GM12878 (cell line): ENCODE results near the gene GLTP. TPM values are rescaled to one million over a fixed set of nuclear protein-coding genes. Genes with fewer than 3 reads are reported as not detected.
A peak's percentile ranks its signal among the peaks of the same experiment; 100 is the strongest.

ENCODE experiments used
- ATF7 ChIP-seq: fragments of 450-650 bp; IDR thresholded peaks from 2 replicates; pipeline ENCODE4 v1.6.1; 2016; ENCODE audit warnings: low read depth, mild to moderate bottlenecking
- BMI1 ChIP-seq: fragments of 450-650 bp; IDR thresholded peaks from 2 replicates; pipeline ENCODE4 v1.6.1; 2016; ENCODE audit warnings: mild to moderate bottlenecking, moderate library complexity, borderline replicate concordance
- CBFB ChIP-seq: IDR thresholded peaks from 2 replicates; pipeline ENCODE4 v1.6.1; 2016; ENCODE audit warnings: antibody characterized with exemption, low read depth
- CBX3 ChIP-seq: fragments of 200-600 bp; sonication (generic); IDR thresholded peaks from 2 replicates; pipeline ENCODE4 v1.6.1; 2016; ENCODE audit warnings: low read depth, borderline replicate concordance
- E4F1 ChIP-seq: fragments of 450-650 bp; IDR thresholded peaks from 2 replicates; pipeline ENCODE4 v1.6.1; 2018; ENCODE audit warnings: borderline replicate concordance, mild to moderate bottlenecking; ENCODE audit not compliant: partially characterized antibody
- GATAD2B ChIP-seq: fragments of 450-650 bp; conservative IDR thresholded peaks from 2 replicates; pipeline ENCODE4 v1.6.1; 2017; ENCODE audit warnings: low read depth, mild to moderate bottlenecking, moderate library complexity
- JUNB ChIP-seq: IDR thresholded peaks from 2 replicates; pipeline ENCODE4 v1.6.1; 2016; ENCODE audit warnings: antibody characterized with exemption, mild to moderate bottlenecking
- JUND ChIP-seq: IDR thresholded peaks from 2 replicates; pipeline ENCODE4 v1.6.1; 2012; ENCODE audit warnings: low read depth, mild to moderate bottlenecking, low read length, improper control_type of control experiment, moderate library complexity
- KAT2A ChIP-seq: conservative IDR thresholded peaks from 2 replicates; pipeline ENCODE4 v1.6.1; 2011; ENCODE audit warnings: low read depth, low read length; ENCODE audit not compliant: control insufficient read depth
- NFYB ChIP-seq: IDR thresholded peaks from 2 replicates; pipeline ENCODE4 v1.6.1; 2011; ENCODE audit warnings: low read depth, mild to moderate bottlenecking, low read length, improper control_type of control experiment, moderate library complexity; ENCODE audit not compliant: insufficient read depth
- NR2F1 ChIP-seq: fragments of 450-650 bp; conservative IDR thresholded peaks from 2 replicates; pipeline ENCODE4 v1.6.1; 2017; ENCODE audit warnings: mild to moderate bottlenecking
- NRF1 ChIP-seq: conservative IDR thresholded peaks from 2 replicates; pipeline ENCODE4 v1.6.1; 2011; ENCODE audit warnings: mild to moderate bottlenecking, low read depth, low read length, improper control_type of control experiment
- POU2F2 ChIP-seq: IDR thresholded peaks from 3 replicates; pipeline ENCODE4 v1.6.1; 2011; ENCODE audit warnings: low read depth, mild to moderate bottlenecking, low read length, borderline replicate concordance
- RB1 ChIP-seq: fragments of 450-650 bp; formaldehyde crosslinking; IDR thresholded peaks from 2 replicates; pipeline ENCODE4 v1.6.1; 2017; ENCODE audit warnings: mild to moderate bottlenecking, borderline replicate concordance
- SP1 ChIP-seq: IDR thresholded peaks from one replicate; pipeline ENCODE4 v1.6.1; 2011; ENCODE audit warnings: low read depth, low read length
- ZNF207 ChIP-seq: fragments of 450-650 bp; IDR thresholded peaks from 2 replicates; pipeline ENCODE4 v1.6.1; 2014; ENCODE audit warnings: antibody characterized with exemption, mild to moderate bottlenecking, borderline replicate concordance
- ZNF592 ChIP-seq: fragments of 450-650 bp; IDR thresholded peaks from 2 replicates; pipeline ENCODE4 v1.6.1; 2017; ENCODE audit warnings: mild to moderate bottlenecking, moderate library complexity
- polyA plus RNA-seq, 11 experiments: library from polyadenylated mRNA; depleted of rRNA in 4 of 11; unstranded in 6 of 11; stranded (reverse) in 5 of 11; fragments of >200 nt; fragmentation: Nextera tagmentation in 4 of 11; fragmentation: Illumina TruSeq in 1 of 11; extraction: Ambion mirVana in 4 of 11; extraction: Trizol in 1 of 11; gene quantifications; 1 replicate in 1 of 11; 2 replicates in 10 of 11; pipeline versions ENCODE4 v1.2.1 to v1.2.3, GENCODE V29; 2011 to 2016; ENCODE audit warnings: inconsistent platforms in 2 of 11, missing spikeins in 2 of 11, low read depth in 1 of 11
- total RNA-seq, 4 experiments: library from RNA; depleted of rRNA in 3 of 4; stranded (reverse); fragments of >200 nt in 3 of 4; fragmentation: Illumina TruSeq in 1 of 4; extraction: Trizol in 1 of 4; gene quantifications; 2 replicates each; pipeline versions ENCODE4 v1.2.1 to v1.2.3, GENCODE V29; 2013 to 2021
- TF ChIP-seq, protein P1 (sequence below): IDR thresholded peaks from 2 replicates; pipeline ENCODE4 v1.6.1; 2011; ENCODE audit warnings: mild to moderate bottlenecking, low read depth, low read length, moderate library complexity; ENCODE audit not compliant: insufficient replicate concordance

The GLTP gene
- total and polyA plus RNA-seq, 10 of the 15 experiments (the other 5 are each of a cell fraction or from before 2014, with no cell fraction given) = 16.8 to 44.0 (median 25.3) TPM

GRCh38 chr12:109899783-109900751 is 19.7 kb upstream of the GLTP start, which contains the start of gene TCHP (continued):
- TF ChIP-seq E4F1 (no peak), JUND (no peak), NR2F1 (0 out of 2 replicates have a peak, but pooled peaks have one; percentile 29), BMI1 (no peak), CBX3 (no peak), POU2F2 (no peak; the same call in 2 of the 3 replicates), NRF1 (no peak), ATF7 (peak; percentile 30; the same call in 1 of the 2 replicates), ZNF207 (peak; percentile 65; the same call in 1 of the 2 replicates), ZNF592 (no peak), JUNB (no peak), KAT2A (no peak), GATAD2B (peak; percentile 85), SP1 (no peak), NFYB (no peak), CBFB (peak; percentile 62; the same call in 1 of the 2 replicates), RB1 (peak; percentile 93)
- TF ChIP-seq, protein P1, sequence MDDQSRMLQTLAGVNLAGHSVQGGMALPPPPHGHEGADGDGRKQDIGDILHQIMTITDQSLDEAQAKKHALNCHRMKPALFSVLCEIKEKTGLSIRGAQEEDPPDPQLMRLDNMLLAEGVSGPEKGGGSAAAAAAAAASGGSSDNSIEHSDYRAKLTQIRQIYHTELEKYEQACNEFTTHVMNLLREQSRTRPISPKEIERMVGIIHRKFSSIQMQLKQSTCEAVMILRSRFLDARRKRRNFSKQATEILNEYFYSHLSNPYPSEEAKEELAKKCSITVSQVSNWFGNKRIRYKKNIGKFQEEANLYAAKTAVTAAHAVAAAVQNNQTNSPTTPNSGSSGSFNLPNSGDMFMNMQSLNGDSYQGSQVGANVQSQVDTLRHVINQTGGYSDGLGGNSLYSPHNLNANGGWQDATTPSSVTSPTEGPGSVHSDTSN = no peak
